GM10248 (cell line): ENCODE results near the gene PHF21B.
"Not testable (repeated sequence)": the region's sequence is repeated elsewhere in the genome, so short reads cannot be mapped to it uniquely, and the experiment has no call there.

Source experiments
- CTCF ChIA-PET: fragments of 300-600 bp; sonication (Branson Sonifier 250); formaldehyde crosslinking; extraction: SDS; loops from one replicate; lab custom pipeline; 2021; ENCODE audit warnings: antibody characterized with exemption; lab: Yijun Ruan, JAX
- POLR2A ChIA-PET: fragments of 350-650 bp; sonication (Branson Sonifier 250); formaldehyde crosslinking; extraction: SDS; loops from one replicate; lab custom pipeline; 2020; ENCODE audit warnings: antibody characterized with exemption; lab: Yijun Ruan, JAX
- DNase-seq: peaks from one replicate; pipeline ENCODE4 v3.0.0; 2012; ENCODE audit errors: extremely low spot score
- TF ChIP-seq, protein P1 (sequence below): IDR thresholded peaks from 2 replicates; pipeline ENCODE4 v1.5.1; 2012; ENCODE audit warnings: mild to moderate bottlenecking, low read depth; ENCODE audit errors: extremely low read depth, missing control alignments, control extremely low read depth

Gene PHF21B

DNA sequence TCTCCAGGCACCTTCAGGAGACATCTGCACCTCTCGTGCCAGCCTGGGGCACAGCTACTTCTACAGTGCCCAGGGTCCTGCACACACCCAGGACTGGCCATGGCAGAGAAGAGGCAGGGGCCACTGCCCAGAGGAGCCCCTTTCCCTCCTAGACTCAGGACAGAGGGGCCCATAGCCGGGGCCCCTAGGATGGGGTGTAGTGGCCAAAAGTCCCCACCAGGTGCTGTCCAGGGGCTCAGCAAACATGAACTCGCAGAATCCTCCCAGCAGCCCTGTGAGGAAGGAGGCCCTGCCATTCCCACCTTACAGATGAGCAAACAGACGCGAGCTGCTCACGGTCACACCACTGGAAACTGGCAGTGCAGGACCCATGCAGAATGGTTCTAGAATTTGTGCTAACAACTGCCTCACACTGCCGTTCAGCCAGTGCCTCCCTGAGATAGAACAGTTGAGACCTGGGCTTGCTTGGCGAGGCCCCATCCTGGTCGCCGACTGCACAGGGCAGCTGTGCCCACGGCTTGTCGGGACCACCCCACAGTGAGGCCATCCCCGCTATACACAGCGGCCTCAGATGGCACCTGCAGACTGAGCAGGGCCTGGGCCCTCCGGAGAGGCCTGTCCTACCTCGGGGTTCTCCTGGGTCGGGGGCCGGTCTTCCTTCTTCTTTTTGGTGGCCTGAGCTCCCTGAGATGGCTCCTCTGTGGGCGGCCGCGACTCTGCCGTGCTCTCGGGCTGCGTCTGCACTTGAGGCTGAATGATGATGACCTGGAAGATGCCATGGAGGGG is 96.4 kb downstream of the PHF21B start:
- TF ChIP-seq, protein P1, sequence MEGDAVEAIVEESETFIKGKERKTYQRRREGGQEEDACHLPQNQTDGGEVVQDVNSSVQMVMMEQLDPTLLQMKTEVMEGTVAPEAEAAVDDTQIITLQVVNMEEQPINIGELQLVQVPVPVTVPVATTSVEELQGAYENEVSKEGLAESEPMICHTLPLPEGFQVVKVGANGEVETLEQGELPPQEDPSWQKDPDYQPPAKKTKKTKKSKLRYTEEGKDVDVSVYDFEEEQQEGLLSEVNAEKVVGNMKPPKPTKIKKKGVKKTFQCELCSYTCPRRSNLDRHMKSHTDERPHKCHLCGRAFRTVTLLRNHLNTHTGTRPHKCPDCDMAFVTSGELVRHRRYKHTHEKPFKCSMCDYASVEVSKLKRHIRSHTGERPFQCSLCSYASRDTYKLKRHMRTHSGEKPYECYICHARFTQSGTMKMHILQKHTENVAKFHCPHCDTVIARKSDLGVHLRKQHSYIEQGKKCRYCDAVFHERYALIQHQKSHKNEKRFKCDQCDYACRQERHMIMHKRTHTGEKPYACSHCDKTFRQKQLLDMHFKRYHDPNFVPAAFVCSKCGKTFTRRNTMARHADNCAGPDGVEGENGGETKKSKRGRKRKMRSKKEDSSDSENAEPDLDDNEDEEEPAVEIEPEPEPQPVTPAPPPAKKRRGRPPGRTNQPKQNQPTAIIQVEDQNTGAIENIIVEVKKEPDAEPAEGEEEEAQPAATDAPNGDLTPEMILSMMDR: no peak
- POLR2A ChIA-PET: no interaction called here
- CTCF ChIA-PET: no interaction called here
- DNase-seq: no peak

GRCh38 chr22:44909241-44909640 is 100.6 kb downstream of the PHF21B start:
- ChIA-PET CTCF (no interaction called here), POLR2A (no interaction called here)
- DNase-seq: no peak
- TF ChIP-seq, protein P1: no peak

- TF ChIP-seq, protein P1: no peak
- ChIA-PET CTCF (interaction anchor here (1.3 kb wide), 1 partner anchor 11 kb away, joined by 4 read pairs; no protein-coding TSS in a partner anchor), POLR2A (no interaction called here)
- no peak for DNase-seq
These were observed 101.8 kb downstream of the PHF21B start for GRCh38 chr22:44907765-44908737.

GRCh38 chr22:44906999-44907644 is 102.7 kb downstream of the PHF21B start:
- ChIA-PET POLR2A (no interaction called here), CTCF (interaction anchor here (1.3 kb wide), 1 partner anchor 12 kb away, joined by 4 read pairs; no protein-coding TSS in a partner anchor)
- DNase-seq: no peak
- TF ChIP-seq, protein P1: no peak

DNA sequence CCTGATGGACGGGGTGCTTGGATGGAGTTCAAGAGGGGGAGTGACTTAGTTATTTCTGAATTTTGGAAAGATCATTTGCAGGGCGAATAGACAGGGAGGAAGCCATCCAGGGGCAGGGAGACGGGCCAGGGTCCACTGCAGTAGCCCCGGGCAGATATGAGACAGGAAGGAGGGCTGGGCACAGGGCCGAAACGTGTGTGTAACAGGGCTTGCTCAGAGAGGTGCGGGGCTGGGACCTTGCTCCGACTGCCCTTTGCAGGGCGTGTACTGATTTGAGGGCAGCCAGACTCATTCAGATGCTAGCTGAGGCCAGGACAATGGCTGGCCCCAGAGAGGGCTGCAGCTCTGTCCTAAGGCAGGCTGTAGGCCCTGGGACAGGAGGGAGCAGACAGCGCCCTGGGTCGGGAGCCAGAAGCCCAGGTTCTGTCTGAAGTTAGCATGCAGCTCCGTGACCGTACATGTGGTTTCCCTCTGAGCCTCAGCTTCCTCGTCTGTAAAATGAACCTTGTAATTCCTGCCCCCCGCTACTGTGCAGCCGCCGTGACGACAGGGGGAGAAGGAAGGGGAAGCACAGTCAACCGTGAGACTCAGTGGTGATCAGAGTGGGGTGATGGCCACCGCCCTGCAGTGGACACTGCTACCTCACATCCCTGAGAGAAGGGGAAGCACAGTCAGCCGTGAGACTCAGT is 103.4 kb downstream of the PHF21B start:
- POLR2A ChIA-PET: no interaction called here

DNA sequence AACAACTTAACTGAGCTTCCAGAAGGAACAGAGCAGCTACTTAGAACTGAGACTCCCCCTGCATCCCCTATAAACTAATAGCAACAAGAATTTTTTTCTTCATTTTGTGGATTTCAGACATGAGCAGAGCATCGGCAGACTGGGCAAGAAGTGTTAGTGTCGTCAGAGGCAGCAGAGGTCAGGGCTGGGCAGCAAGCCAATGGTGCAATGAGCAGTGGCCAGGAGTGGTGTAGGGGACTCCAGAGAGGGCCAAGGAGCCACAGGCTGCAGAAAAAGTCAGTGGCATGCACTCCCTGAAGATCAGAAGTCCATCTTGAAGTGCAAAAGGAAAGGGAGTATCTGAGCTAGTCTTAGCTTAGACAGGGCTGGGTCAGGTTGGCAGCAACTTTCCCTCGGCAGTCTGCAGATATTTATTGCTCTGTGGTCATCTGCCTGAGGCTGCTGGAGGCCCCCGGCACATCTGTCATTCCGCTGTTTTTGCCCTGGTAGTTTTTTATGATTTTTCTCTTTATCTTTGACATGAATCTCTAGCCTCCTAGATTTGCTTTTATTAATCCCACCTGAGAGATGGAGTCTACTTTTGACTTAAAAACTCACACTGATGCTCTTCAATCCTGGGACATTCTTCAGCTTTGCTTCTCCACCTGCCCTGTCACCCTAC is 105.2 kb downstream of the PHF21B start:
- DNase-seq, CTCF ChIA-PET, POLR2A ChIA-PET: not testable (repeated sequence)

More for the DNA sequence above, 103.4 kb downstream of the PHF21B start:
- TF ChIP-seq, protein P1: no peak
- DNase-seq: no peak
- CTCF ChIA-PET: no interaction called here

DNA sequence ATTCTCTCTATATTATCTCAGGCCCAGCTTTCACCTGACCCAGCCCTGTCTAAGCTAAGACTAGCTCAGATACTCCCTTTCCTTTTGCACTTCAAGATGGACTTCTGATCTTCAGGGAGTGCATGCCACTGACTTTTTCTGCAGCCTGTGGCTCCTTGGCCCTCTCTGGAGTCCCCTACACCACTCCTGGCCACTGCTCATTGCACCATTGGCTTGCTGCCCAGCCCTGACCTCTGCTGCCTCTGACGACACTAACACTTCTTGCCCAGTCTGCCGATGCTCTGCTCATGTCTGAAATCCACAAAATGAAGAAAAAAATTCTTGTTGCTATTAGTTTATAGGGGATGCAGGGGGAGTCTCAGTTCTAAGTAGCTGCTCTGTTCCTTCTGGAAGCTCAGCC is 106.6 kb downstream of the PHF21B start:
- CTCF ChIA-PET, POLR2A ChIA-PET, DNase-seq: not testable (repeated sequence)
